ENCODE measurements around the gene PRDM16. TPM values are rescaled to one million over a fixed set of nuclear protein-coding genes. Genes with fewer than 3 reads are reported as not detected.

Gene PRDM16
- polyA plus RNA-seq, 6 donors from 2014 or later = not detected

DNA sequence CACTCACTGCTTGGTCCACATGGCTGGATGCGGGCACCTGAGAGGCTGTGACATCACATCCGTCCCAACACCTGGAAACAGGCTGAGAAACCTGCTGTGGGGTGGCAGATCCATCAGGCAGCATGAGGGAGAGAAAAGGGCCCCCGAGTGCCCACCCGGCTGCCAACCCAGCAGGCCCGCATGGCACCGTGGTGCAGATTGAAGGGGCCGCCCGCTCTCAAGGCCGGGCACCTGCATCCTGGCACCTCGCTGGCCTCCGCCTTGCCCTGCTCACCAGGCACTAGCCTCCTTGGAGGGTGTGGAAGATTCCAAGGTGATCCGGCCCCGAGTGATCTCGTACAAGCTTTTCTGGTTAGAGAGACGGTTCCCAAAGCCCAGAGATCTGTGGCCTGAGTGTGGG, 110.5 kb downstream of the PRDM16 start:
- H3K4me3 Mint-ChIP-seq = no peak overlapping the region
- ATAC-seq (ENCODE audit: low read depth in 2 of 2) = no peak
- H3K27me3 Mint-ChIP-seq = peaks cover 0 to 21% (median 3%) of the 10 kb centered on the region in 3 donors
- peaks cover 0 to 3% (median 0%) of the 10 kb centered on the region in 7 donors for H3K9me3 Mint-ChIP-seq
- no peaks in the 10 kb centered on the region for H3K36me3 Mint-ChIP-seq
- H3K27ac Mint-ChIP-seq = no peak overlapping the region
- peaks cover 0 to under 1% (median 0%) of the 10 kb centered on the region in 3 donors for H3K4me1 Mint-ChIP-seq
- no peak for DNase-seq

- Mint-ChIP-seq H3K4me1 (peaks cover 0 to 4% (median 4%) of the 10 kb centered on the region in 3 donors), H3K36me3 (peaks cover 0 to 8% of the 10 kb centered on the region in 2 donors), H3K27me3 (peaks cover 5 to 32% (median 14%) of the 10 kb centered on the region in 3 donors), H3K27ac (no peak overlapping the region), H3K9me3 (peaks cover 0 to 3% (median 0%) of the 10 kb centered on the region in 7 donors), H3K4me3 (no peak overlapping the region)
- DNase-seq (no peak), ATAC-seq (ENCODE audit: low read depth in 2 of 2) (no peak)
These were observed 111.9 kb downstream of the PRDM16 start for GRCh38 chr1:3180915-3181314.

DNA sequence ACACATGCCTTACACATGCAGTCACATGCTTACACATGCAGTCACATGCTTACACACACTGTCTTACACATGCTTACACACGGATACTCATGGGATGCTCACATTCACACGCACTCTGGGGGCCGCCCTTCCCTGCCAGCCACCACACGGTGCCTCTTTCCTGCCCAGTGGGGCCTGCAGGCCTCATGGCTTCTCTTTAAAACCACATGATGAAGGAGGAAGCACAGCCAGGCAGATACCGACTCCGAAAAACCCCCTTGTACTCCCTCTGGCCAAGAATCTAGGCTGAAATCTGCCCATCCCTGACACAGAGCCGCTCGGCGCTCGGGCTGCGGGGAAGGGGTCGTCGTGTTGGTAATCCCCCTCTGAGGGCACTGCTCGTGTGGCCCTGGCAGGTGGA, 113.0 kb downstream of the PRDM16 start:
- H3K4me3 Mint-ChIP-seq = no peak overlapping the region
- peaks cover 0 to 8% of the 10 kb centered on the region in 2 donors for H3K36me3 Mint-ChIP-seq
- ATAC-seq (ENCODE audit: low read depth in 2 of 2) (no peak), DNase-seq (no peak)
- H3K27ac Mint-ChIP-seq = no peak overlapping the region
- peaks cover 5 to 43% (median 20%) of the 10 kb centered on the region in 3 donors for H3K27me3 Mint-ChIP-seq
- H3K9me3 Mint-ChIP-seq = peaks cover 0 to 3% (median 0%) of the 10 kb centered on the region in 7 donors
- peaks cover 0 to 4% (median 4%) of the 10 kb centered on the region in 3 donors for H3K4me1 Mint-ChIP-seq

- no peak for ATAC-seq (ENCODE audit: low read depth in 2 of 2)
- Mint-ChIP-seq H3K9me3 (no peaks in the 10 kb centered on the region), H3K4me3 (no peak overlapping the region)
These were observed 114.4 kb downstream of the PRDM16 start for GRCh38 chr1:3183411-3183810.

GRCh38 chr1:3183813-3184212, 114.8 kb downstream of the PRDM16 start:
- Mint-ChIP-seq H3K9me3 (no peaks in the 10 kb centered on the region), H3K27me3 (peaks cover 5 to 55% (median 34%) of the 10 kb centered on the region in 3 donors), H3K27ac (no peak overlapping the region), H3K36me3 (peaks cover 0 to 8% of the 10 kb centered on the region in 2 donors), H3K4me1 (peaks cover 0 to 4% (median 4%) of the 10 kb centered on the region in 3 donors), H3K4me3 (no peak overlapping the region)
- ATAC-seq (ENCODE audit: low read depth in 2 of 2) (no peak), DNase-seq (no peak)

More at GRCh38 chr1:3183411-3183810, 114.4 kb downstream of the PRDM16 start:
- Mint-ChIP-seq H3K4me1 (peaks cover 0 to 4% (median 4%) of the 10 kb centered on the region in 3 donors), H3K27me3 (peaks cover 5 to 51% (median 30%) of the 10 kb centered on the region in 3 donors), H3K27ac (peak overlapping the region in 1 of 6 donors; percentile 37), H3K36me3 (peaks cover 0 to 8% of the 10 kb centered on the region in 2 donors)
- no peak for DNase-seq

DNA sequence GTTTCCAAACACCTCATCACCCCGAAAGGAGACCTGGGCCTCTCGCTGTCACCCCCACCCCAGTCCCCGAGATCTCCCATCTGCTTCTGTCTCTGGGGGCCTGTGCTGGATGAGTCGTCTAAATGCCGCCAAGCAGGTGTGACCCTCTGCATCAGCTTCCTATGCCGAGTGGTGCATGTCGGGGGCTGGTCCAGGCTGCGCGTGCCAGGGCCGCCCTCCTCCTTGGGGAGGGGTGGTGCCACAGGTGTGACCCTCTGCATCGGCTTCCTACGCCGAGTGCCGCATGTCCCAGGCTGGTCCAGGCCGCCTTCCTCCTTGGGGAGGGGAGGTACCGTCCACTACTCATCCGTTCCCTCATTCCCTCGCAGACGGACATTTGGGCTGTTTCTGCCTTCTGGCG, 115.7 kb downstream of the PRDM16 start:
- H3K9me3 Mint-ChIP-seq = no peaks in the 10 kb centered on the region
- no peak overlapping the region for H3K27ac Mint-ChIP-seq
- H3K36me3 Mint-ChIP-seq = peaks cover 0 to 8% of the 10 kb centered on the region in 2 donors
- no peak overlapping the region for H3K4me3 Mint-ChIP-seq
- DNase-seq (no peak), ATAC-seq (ENCODE audit: low read depth in 2 of 2) (no peak)
- H3K27me3 Mint-ChIP-seq = peaks cover 5 to 64% (median 36%) of the 10 kb centered on the region in 3 donors
- peaks cover 0 to 4% (median 4%) of the 10 kb centered on the region in 3 donors for H3K4me1 Mint-ChIP-seq

GRCh38 chr1:3185896-3186525, 117.0 kb downstream of the PRDM16 start:
- DNase-seq (no peak), ATAC-seq (ENCODE audit: low read depth in 2 of 2) (no peak)
- H3K4me3 Mint-ChIP-seq = no peak overlapping the region
- H3K9me3 Mint-ChIP-seq = no peaks in the 10 kb centered on the region
- H3K27me3 Mint-ChIP-seq = peaks cover 5 to 67% (median 36%) of the 10 kb centered on the region in 3 donors
- peaks cover 0 to 8% of the 10 kb centered on the region in 2 donors for H3K36me3 Mint-ChIP-seq
- H3K4me1 Mint-ChIP-seq = peaks cover 0 to 4% (median 4%) of the 10 kb centered on the region in 3 donors
- H3K27ac Mint-ChIP-seq = no peak overlapping the region

DNA sequence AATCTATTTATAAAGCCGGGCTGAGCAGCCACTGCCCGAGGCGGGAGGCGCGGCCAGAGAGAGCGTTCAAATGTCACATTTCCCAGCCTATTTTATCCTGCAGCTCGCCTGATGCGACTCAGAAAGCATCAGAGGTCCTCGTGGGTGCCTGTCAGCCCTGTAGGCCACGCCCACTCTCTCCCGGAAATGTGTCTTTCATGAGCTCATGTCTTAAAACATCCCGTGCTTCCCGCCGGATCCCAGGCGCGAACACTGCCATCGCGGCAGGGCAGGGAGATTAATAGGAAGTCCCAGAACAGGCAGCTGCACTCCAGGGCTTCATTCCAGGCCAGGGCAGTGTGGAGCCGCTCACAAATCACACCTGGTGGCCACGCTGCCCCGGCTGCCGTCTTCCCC, 117.5 kb downstream of the PRDM16 start:
- ATAC-seq (ENCODE audit: low read depth in 2 of 2) = no peak
- peaks cover 0 to 8% of the 10 kb centered on the region in 2 donors for H3K36me3 Mint-ChIP-seq
- H3K4me3 Mint-ChIP-seq = no peak overlapping the region

DNA sequence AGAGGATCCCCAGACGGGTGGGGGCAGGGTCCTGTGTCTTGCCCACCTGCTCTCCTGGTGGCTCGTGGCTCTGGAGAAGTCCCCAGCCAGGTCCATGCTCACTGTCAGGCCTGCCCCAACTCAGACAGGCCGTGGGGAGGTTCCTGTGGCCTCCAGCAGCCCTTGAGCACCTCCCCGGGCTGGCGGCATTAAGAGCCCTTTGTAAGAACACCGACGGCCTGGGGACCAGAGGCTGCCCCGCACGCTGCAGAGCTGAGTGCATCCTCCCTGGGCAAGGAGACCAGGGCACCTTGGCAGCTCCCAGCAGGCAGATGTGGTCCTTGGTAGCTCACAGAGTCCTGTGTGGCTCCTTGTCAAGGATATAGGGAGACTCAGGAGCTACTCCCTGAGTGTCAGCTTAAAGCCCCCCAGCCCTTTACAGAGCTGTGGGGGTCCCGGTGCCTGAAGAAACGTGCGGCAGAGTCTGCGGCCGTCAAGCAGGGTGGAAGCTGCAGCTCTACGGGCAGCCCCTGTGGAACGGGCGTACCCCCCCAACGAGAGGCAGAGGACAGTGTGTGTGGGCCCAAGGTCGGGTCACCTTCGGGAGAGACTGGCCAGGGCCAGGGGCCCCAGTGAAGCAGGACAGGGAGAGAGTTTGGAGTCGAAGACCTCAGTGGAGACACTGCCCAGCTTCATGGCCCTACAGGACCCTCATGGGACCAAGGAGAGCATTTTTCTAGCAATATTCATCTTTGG, 118.6 kb downstream of the PRDM16 start:
- H3K27me3 Mint-ChIP-seq = peaks cover 5 to 63% (median 36%) of the 10 kb centered on the region in 3 donors
- H3K9me3 Mint-ChIP-seq = peaks cover 0 to 2% (median 0%) of the 10 kb centered on the region in 7 donors
- no peak overlapping the region for H3K27ac Mint-ChIP-seq
- peaks cover 0 to 4% (median 4%) of the 10 kb centered on the region in 3 donors for H3K4me1 Mint-ChIP-seq
- DNase-seq = no peak
- peaks cover 0 to 8% of the 10 kb centered on the region in 2 donors for H3K36me3 Mint-ChIP-seq
- H3K4me3 Mint-ChIP-seq = peak overlapping the region in 1 of 8 donors; percentile 42
- ATAC-seq (ENCODE audit: low read depth in 2 of 2) = no peak

More for the DNA sequence above, 117.5 kb downstream of the PRDM16 start:
- Mint-ChIP-seq H3K9me3 (peaks cover 0 to under 1% (median 0%) of the 10 kb centered on the region in 7 donors), H3K4me1 (peaks cover 0 to 4% (median 4%) of the 10 kb centered on the region in 3 donors), H3K27ac (no peak overlapping the region), H3K27me3 (peaks cover 5 to 67% (median 36%) of the 10 kb centered on the region in 3 donors)
- DNase-seq = no peak

DNA sequence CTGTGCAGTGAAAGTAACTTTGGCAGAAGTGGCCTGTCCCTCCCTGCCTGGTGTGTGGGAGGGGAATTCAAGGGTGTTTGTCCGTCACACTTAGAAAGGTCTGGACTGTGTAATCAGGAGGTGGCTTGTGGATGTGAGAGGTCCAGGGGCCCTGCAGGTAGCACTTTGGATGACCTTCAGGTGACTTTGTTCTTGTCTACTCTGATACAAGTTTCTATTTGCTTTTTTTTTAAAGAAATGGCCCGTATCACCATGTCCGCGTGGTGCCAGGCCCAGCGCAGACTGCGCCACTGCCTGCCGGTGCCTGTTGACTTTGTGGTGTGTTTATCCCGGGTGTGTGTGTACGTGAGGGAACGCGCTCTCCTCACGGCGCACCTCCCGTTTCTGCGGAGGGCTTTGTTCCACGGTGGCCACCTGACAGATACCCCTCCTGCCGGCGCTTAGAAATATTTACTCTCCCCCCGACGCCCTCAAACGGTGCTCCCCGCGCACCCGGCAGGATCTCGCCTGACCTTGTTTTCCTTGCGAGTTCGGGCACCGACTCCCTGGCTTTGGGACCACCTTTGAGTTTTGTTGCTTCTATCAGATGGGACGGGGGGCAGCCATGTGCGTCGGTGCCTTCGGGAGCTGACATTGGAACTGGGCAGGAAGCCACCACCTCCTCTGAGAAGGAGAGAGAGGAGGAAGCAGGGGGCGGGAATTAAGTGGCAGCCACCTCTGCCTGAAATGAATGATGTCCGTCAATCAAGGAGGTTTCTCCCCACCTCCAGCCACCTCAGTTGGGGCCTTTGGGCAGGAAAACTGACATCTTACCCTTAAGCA, 119.4 kb downstream of the PRDM16 start:
- H3K4me3 Mint-ChIP-seq = peak overlapping the region in 1 of 8 donors; percentile 31
- H3K36me3 Mint-ChIP-seq = peaks cover 0 to 8% of the 10 kb centered on the region in 2 donors
- DNase-seq (no peak), ATAC-seq (ENCODE audit: low read depth in 2 of 2) (no peak)
- peaks cover 5 to 55% (median 36%) of the 10 kb centered on the region in 3 donors for H3K27me3 Mint-ChIP-seq
- H3K9me3 Mint-ChIP-seq = peaks cover 0 to 2% (median 0%) of the 10 kb centered on the region in 7 donors
- no peak overlapping the region for H3K27ac Mint-ChIP-seq
- peaks cover 0 to 4% (median 4%) of the 10 kb centered on the region in 3 donors for H3K4me1 Mint-ChIP-seq

DNA sequence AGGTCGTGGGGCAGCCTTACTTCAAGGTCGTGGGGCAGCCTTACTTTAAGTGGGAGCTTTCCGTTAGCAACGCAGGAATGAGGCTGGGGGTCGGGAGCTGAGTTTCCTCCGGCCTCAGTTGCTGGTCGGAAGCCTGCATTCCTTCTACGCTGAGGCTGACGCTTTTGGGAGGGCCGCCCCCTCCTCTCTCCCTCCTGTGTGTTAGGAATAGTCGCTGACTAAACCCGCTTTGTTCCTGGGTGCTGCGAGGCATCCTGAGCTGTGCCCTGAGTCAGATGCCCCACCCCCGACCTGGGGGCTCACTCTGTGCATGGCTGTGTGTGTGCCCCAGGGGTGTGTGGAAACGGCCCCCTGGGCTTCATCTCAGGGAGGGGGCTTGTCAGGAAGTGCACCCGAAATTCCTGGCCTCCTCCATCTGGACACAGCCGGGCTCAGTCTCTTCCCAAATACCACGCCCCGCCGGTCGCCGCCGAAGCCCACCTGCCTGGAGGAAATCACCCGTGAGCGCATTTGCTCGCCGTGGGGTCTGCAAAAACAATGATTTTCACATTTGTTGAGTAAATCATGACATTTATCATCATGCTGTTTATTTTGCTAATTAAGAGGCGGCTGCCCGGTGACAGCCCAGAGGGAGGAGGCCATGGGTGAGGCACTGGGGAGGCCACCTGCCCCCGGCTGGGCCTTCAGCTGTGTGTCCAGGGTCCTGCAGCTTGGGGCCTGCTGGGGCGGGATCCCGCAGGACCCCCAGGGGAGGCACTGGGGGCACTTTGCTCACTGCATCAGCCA, 121.4 kb downstream of the PRDM16 start:
- H3K36me3 Mint-ChIP-seq = no peaks in the 10 kb centered on the region
- peaks cover 0 to 39% (median 24%) of the 10 kb centered on the region in 3 donors for H3K27me3 Mint-ChIP-seq
- no peak for ATAC-seq (ENCODE audit: low read depth in 2 of 2)
- no peak overlapping the region for H3K27ac Mint-ChIP-seq
- peaks cover 0 to 2% (median 0%) of the 10 kb centered on the region in 7 donors for H3K9me3 Mint-ChIP-seq
- H3K4me3 Mint-ChIP-seq = no peak overlapping the region
- H3K4me1 Mint-ChIP-seq = no peaks in the 10 kb centered on the region
- DNase-seq = no peak

DNA sequence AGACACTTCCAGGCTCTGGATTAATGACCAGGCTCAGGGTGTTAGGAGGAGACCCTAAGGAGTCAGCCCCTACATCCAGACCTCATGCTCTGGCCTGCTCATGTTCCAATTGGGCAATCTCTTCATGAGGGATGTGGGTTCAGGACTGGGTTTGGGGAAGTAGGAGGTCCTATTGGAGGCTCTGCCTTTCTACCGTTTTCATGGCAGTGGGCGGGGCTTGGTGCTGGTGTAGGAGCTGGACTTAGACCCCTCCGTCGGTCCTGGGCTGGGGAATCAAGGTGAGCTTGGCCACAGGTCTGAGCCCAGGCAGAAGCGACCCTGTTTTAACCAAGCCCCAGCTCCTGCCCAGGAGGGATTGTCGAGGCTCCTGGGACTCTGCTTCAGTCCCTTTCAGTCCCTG, 123.4 kb downstream of the PRDM16 start:
- Mint-ChIP-seq H3K36me3 (no peaks in the 10 kb centered on the region), H3K27me3 (peaks cover 0 to 24% (median 16%) of the 10 kb centered on the region in 3 donors), H3K4me3 (no peak overlapping the region), H3K9me3 (peaks cover 0 to 2% (median 0%) of the 10 kb centered on the region in 7 donors), H3K4me1 (no peaks in the 10 kb centered on the region), H3K27ac (no peak overlapping the region)
- ATAC-seq (ENCODE audit: low read depth in 2 of 2) (no peak), DNase-seq (no peak)

Data from naive B cell (primary cell).